ENCODE data around the gene SMIM3. TPM values are rescaled to one million over a fixed set of nuclear protein-coding genes. Genes with fewer than 3 reads are reported as not detected.
"Not testable (repeated sequence)": the region's sequence is repeated elsewhere in the genome, so short reads cannot be mapped to it uniquely, and the experiment has no call there.

SMIM3 gene
- total and polyA plus RNA-seq, 7 donors: 19.2 to 48.6 (median 46.0) TPM

- DNase-seq: no peak
- Histone ChIP-seq H3K27me3 (no peaks in the 10 kb centered on the region), H3K4me3 (no peak overlapping the region), H3K36me3 (peaks cover 0 to 14% (median 12%) of the 10 kb centered on the region in 4 donors), H3K4me1 (peaks cover 0 to 43% (median 22%) of the 10 kb centered on the region in 4 donors), H3K27ac (no peak overlapping the region), H3K9me3 (no peaks in the 10 kb centered on the region)
- no peak for TF ChIP-seq POLR2AphosphoS5 (IDR thresholded peaks at IDR 0.05)
- TF ChIP-seq EP300 (IDR thresholded peaks at IDR 0.05): no peak
- TF ChIP-seq CTCF (IDR thresholded peaks at IDR 0.05): no peak
- no peak for TF ChIP-seq POLR2A (IDR thresholded peaks at IDR 0.05)
- intact Hi-C loops (cut with DNase I): no loop called here
These were observed 13.0 kb downstream of the SMIM3 start for GRCh38 chr5:150791536-150791935.

GRCh38 chr5:150793423-150793888 lies 14.9 kb downstream of the SMIM3 start:
- Histone ChIP-seq H3K4me1 (peaks cover 0 to 29% (median 17%) of the 10 kb centered on the region in 4 donors), H3K36me3 (peaks cover 0 to 30% (median 14%) of the 10 kb centered on the region in 4 donors)
- intact Hi-C loops (cut with DNase I); H3K4me3 ChIP-seq; DNase-seq; H3K9me3 ChIP-seq; H3K27ac ChIP-seq; H3K27me3 ChIP-seq: not testable (repeated sequence)
- 35 to 74% methylated on average over 2 of the region's 2 CpGs for WGBS, 2 donors

GRCh38 chr5:150794927-150795326 lies 16.4 kb downstream of the SMIM3 start:
- WGBS, 2 donors: 83 to 87% methylated on average over 2 of the region's 2 CpGs
- TF ChIP-seq CTCF (IDR thresholded peaks at IDR 0.05) (no peak), POLR2A (IDR thresholded peaks at IDR 0.05) (no peak), EP300 (IDR thresholded peaks at IDR 0.05) (no peak), POLR2AphosphoS5 (IDR thresholded peaks at IDR 0.05) (no peak)

GRCh38 chr5:150797384-150797783 lies 18.8 kb downstream of the SMIM3 start:
- H3K4me1 ChIP-seq: peaks cover 0 to 9% (median 3%) of the 10 kb centered on the region in 4 donors
- H3K9me3 ChIP-seq: no peaks in the 10 kb centered on the region
- no peaks in the 10 kb centered on the region for H3K27me3 ChIP-seq
- H3K4me3 ChIP-seq: no peak overlapping the region
- 86 to 94% methylated on average over 2 of the region's 2 CpGs for WGBS, 2 donors
- TF ChIP-seq CTCF (IDR thresholded peaks at IDR 0.05) (no peak), POLR2A (IDR thresholded peaks at IDR 0.05) (no peak), POLR2AphosphoS5 (IDR thresholded peaks at IDR 0.05) (no peak), EP300 (IDR thresholded peaks at IDR 0.05) (no peak)
- H3K36me3 ChIP-seq: peaks cover 0 to 32% (median 14%) of the 10 kb centered on the region in 4 donors
- H3K27ac ChIP-seq: no peak overlapping the region
- DNase-seq: no peak
- intact Hi-C loops (cut with DNase I): no loop called here

More at GRCh38 chr5:150794927-150795326, 16.4 kb downstream of the SMIM3 start:
- no peaks in the 10 kb centered on the region for H3K9me3 ChIP-seq
- intact Hi-C loops (cut with DNase I): no loop called here
- H3K36me3 ChIP-seq: peaks cover 0 to 32% (median 14%) of the 10 kb centered on the region in 4 donors
- H3K4me1 ChIP-seq: peaks cover 0 to 16% (median 4%) of the 10 kb centered on the region in 4 donors
- no peaks in the 10 kb centered on the region for H3K27me3 ChIP-seq
- no peak overlapping the region for H3K27ac ChIP-seq
- no peak for DNase-seq
- H3K4me3 ChIP-seq: no peak overlapping the region

GRCh38 chr5:150801117-150801927 lies 22.8 kb downstream of the SMIM3 start:
- peaks cover 0 to 21% (median 4%) of the 10 kb centered on the region in 4 donors for H3K36me3 ChIP-seq
- H3K27me3 ChIP-seq: no peaks in the 10 kb centered on the region
- peak overlapping the region; percentile 2 to 39 (median 28) for H3K4me3 ChIP-seq
- WGBS, 2 donors: 4 to 12% methylated on average over 15 of the region's 15 CpGs
- TF ChIP-seq CTCF (IDR thresholded peaks at IDR 0.05) (peak; percentile 39 to 59 (median 52)), POLR2A (IDR thresholded peaks at IDR 0.05) (no peak)
- no peak for DNase-seq
- no peaks in the 10 kb centered on the region for H3K9me3 ChIP-seq
- H3K27ac ChIP-seq: peak overlapping the region; percentile 38 to 70 (median 60)
- H3K4me1 ChIP-seq: peaks cover 0 to 9% (median 3%) of the 10 kb centered on the region in 4 donors
- intact Hi-C loops (cut with DNase I): loop anchor here (1.0 kb wide), 1 partner anchor 46 kb away; no protein-coding TSS in a partner anchor

Measured in sigmoid colon (tissue), 7 donors.